Measurements from ENCODE around the gene PALLD. TPM values are rescaled to one million over a fixed set of nuclear protein-coding genes. Genes with fewer than 3 reads are reported as not detected.

The PALLD gene
- total RNA-seq, 2 experiments from 2014 or later, result 0.91 to 2.0 TPM

- Mint-ChIP-seq H3K9me3 (no peaks in the 10 kb centered on the region), H3K36me3 (no peaks in the 10 kb centered on the region), H3K27ac (no peak overlapping the region), H3K4me1 (no peaks in the 10 kb centered on the region), H3K4me3 (no peak overlapping the region), H3K27me3 (peaks cover 26% of the 10 kb centered on the region)
- DNase-seq, result no peak
- POLR2A ChIA-PET, result no interaction called here
- no peak for ATAC-seq (ENCODE audit: low read depth)
Observed at GRCh38 chr4:168621806-168622589, 125.1 kb downstream of the PALLD start.

GRCh38 chr4:168622600-168622999, 125.7 kb downstream of the PALLD start:
- DNase-seq (no peak), ATAC-seq (ENCODE audit: low read depth) (no peak)
- Mint-ChIP-seq H3K4me1 (no peaks in the 10 kb centered on the region), H3K27me3 (peaks cover 26% of the 10 kb centered on the region), H3K4me3 (no peak overlapping the region), H3K9me3 (no peaks in the 10 kb centered on the region), H3K36me3 (no peaks in the 10 kb centered on the region), H3K27ac (no peak overlapping the region)
- POLR2A ChIA-PET, result no interaction called here

GRCh38 chr4:168623011-168623410, 126.2 kb downstream of the PALLD start:
- POLR2A ChIA-PET, result no interaction called here
- Mint-ChIP-seq H3K27ac (no peak overlapping the region), H3K4me1 (no peaks in the 10 kb centered on the region), H3K27me3 (peaks cover 26% of the 10 kb centered on the region), H3K9me3 (no peaks in the 10 kb centered on the region), H3K4me3 (no peak overlapping the region), H3K36me3 (no peaks in the 10 kb centered on the region)
- no peak for ATAC-seq (ENCODE audit: low read depth)
- DNase-seq, result no peak

- Mint-ChIP-seq H3K36me3 (no peaks in the 10 kb centered on the region), H3K4me3 (no peak overlapping the region), H3K27ac (no peak overlapping the region), H3K9me3 (no peaks in the 10 kb centered on the region), H3K27me3 (peaks cover 30% of the 10 kb centered on the region), H3K4me1 (no peaks in the 10 kb centered on the region)
- no peak for DNase-seq
- no peak for ATAC-seq (ENCODE audit: low read depth)
- POLR2A ChIA-PET, result no interaction called here
Observed at GRCh38 chr4:168623484-168623883, 126.6 kb downstream of the PALLD start.

GRCh38 chr4:168628251-168628650, 131.4 kb downstream of the PALLD start:
- ATAC-seq (ENCODE audit: low read depth) (no peak), DNase-seq (no peak)
- Mint-ChIP-seq H3K27me3 (peaks cover 61% of the 10 kb centered on the region), H3K9me3 (no peaks in the 10 kb centered on the region), H3K4me3 (no peak overlapping the region), H3K4me1 (peaks cover 7% of the 10 kb centered on the region), H3K36me3 (no peaks in the 10 kb centered on the region), H3K27ac (no peak overlapping the region)
- POLR2A ChIA-PET, result no interaction called here

GRCh38 chr4:168629566-168629965, 132.7 kb downstream of the PALLD start:
- no peak for ATAC-seq (ENCODE audit: low read depth)
- no peak overlapping the region for H3K4me3 Mint-ChIP-seq
- H3K9me3 Mint-ChIP-seq, result no peaks in the 10 kb centered on the region
- peaks cover 62% of the 10 kb centered on the region for H3K27me3 Mint-ChIP-seq
- POLR2A ChIA-PET, result no interaction called here
- H3K4me1 Mint-ChIP-seq, result peaks cover 11% of the 10 kb centered on the region
- no peaks in the 10 kb centered on the region for H3K36me3 Mint-ChIP-seq
- H3K27ac Mint-ChIP-seq, result no peak overlapping the region
- no peak for DNase-seq

- Mint-ChIP-seq H3K27me3 (peaks cover 69% of the 10 kb centered on the region), H3K27ac (no peak overlapping the region), H3K4me1 (peaks cover 11% of the 10 kb centered on the region), H3K4me3 (no peak overlapping the region), H3K9me3 (no peaks in the 10 kb centered on the region), H3K36me3 (no peaks in the 10 kb centered on the region)
- POLR2A ChIA-PET, result no interaction called here
- no peak for DNase-seq
- no peak for ATAC-seq (ENCODE audit: low read depth)
Observed at GRCh38 chr4:168630445-168631187, 133.8 kb downstream of the PALLD start.

- Mint-ChIP-seq H3K27ac (no peak overlapping the region), H3K4me3 (peak overlapping the region; percentile 49), H3K27me3 (peaks cover 78% of the 10 kb centered on the region), H3K9me3 (no peaks in the 10 kb centered on the region), H3K36me3 (no peaks in the 10 kb centered on the region), H3K4me1 (peaks cover 11% of the 10 kb centered on the region)
- ATAC-seq (ENCODE audit: low read depth), result peak; percentile 58
- peak; percentile 45 for DNase-seq
- POLR2A ChIA-PET, result no interaction called here
Observed at GRCh38 chr4:168631241-168632162, 134.7 kb downstream of the PALLD start.

- POLR2A ChIA-PET, result no interaction called here
- ATAC-seq (ENCODE audit: low read depth) (no peak), DNase-seq (no peak)
- Mint-ChIP-seq H3K9me3 (no peaks in the 10 kb centered on the region), H3K27me3 (peaks cover 78% of the 10 kb centered on the region), H3K4me3 (no peak overlapping the region), H3K4me1 (peaks cover 11% of the 10 kb centered on the region), H3K27ac (no peak overlapping the region), H3K36me3 (no peaks in the 10 kb centered on the region)
Observed at GRCh38 chr4:168632301-168632725, 135.5 kb downstream of the PALLD start.

- DNase-seq, result no peak
- no peaks in the 10 kb centered on the region for H3K9me3 Mint-ChIP-seq
- POLR2A ChIA-PET, result no interaction called here
- no peaks in the 10 kb centered on the region for H3K36me3 Mint-ChIP-seq
- no peak overlapping the region for H3K4me3 Mint-ChIP-seq
- peaks cover 78% of the 10 kb centered on the region for H3K27me3 Mint-ChIP-seq
- peaks cover 11% of the 10 kb centered on the region for H3K4me1 Mint-ChIP-seq
- ATAC-seq (ENCODE audit: low read depth), result no peak
- no peak overlapping the region for H3K27ac Mint-ChIP-seq
Observed at GRCh38 chr4:168633064-168633463, 136.2 kb downstream of the PALLD start.

GRCh38 chr4:168633496-168633895, 136.6 kb downstream of the PALLD start:
- ATAC-seq (ENCODE audit: low read depth) (no peak), DNase-seq (no peak)
- Mint-ChIP-seq H3K4me1 (peaks cover 11% of the 10 kb centered on the region), H3K27me3 (peaks cover 74% of the 10 kb centered on the region), H3K36me3 (no peaks in the 10 kb centered on the region), H3K4me3 (no peak overlapping the region), H3K9me3 (no peaks in the 10 kb centered on the region), H3K27ac (no peak overlapping the region)
- POLR2A ChIA-PET, result no interaction called here

- no peaks in the 10 kb centered on the region for H3K9me3 Mint-ChIP-seq
- POLR2A ChIA-PET, result no interaction called here
- no peaks in the 10 kb centered on the region for H3K36me3 Mint-ChIP-seq
- H3K4me1 Mint-ChIP-seq, result peaks cover 11% of the 10 kb centered on the region
- H3K27me3 Mint-ChIP-seq, result peaks cover 69% of the 10 kb centered on the region
- ATAC-seq (ENCODE audit: low read depth) (no peak), DNase-seq (no peak)
- H3K4me3 Mint-ChIP-seq, result no peak overlapping the region
- H3K27ac Mint-ChIP-seq, result no peak overlapping the region
Observed at GRCh38 chr4:168634276-168634802, 137.5 kb downstream of the PALLD start.

- no peak for DNase-seq
- H3K27ac Mint-ChIP-seq, result no peak overlapping the region
- ATAC-seq (ENCODE audit: low read depth), result no peak
- H3K4me1 Mint-ChIP-seq, result peaks cover 9% of the 10 kb centered on the region
- no peaks in the 10 kb centered on the region for H3K36me3 Mint-ChIP-seq
- H3K9me3 Mint-ChIP-seq, result no peaks in the 10 kb centered on the region
- H3K27me3 Mint-ChIP-seq, result peaks cover 52% of the 10 kb centered on the region
- no peak overlapping the region for H3K4me3 Mint-ChIP-seq
- POLR2A ChIA-PET, result no interaction called here
Observed at GRCh38 chr4:168636040-168636439, 139.2 kb downstream of the PALLD start.

Data from activated naive CD8-positive, alpha-beta T cell treated with anti-CD3 and anti-CD28 coated beads, Interleukin-2, amount 10 ng/mL, durations not matched to agents 7 days and 5 days (primary cell).